ENCODE results near the gene TP53RK.

TP53RK gene

GRCh38 chr20:46712056-46712636 lies 22.9 kb upstream of the TP53RK start:
- TF ChIP-seq CTCF (IDR thresholded peaks at IDR 0.05; ENCODE audit: extremely low read depth, missing control alignments), result no peak
- DNase-seq (ENCODE audit: low spot score), result no peak

- TF ChIP-seq CTCF (IDR thresholded peaks at IDR 0.05; ENCODE audit: extremely low read depth, missing control alignments), result no peak
- no peak for DNase-seq (ENCODE audit: low spot score)
Observed at GRCh38 chr20:46710153-46710913, 21.1 kb upstream of the TP53RK start.

- DNase-seq (ENCODE audit: low spot score), result no peak
- TF ChIP-seq CTCF (IDR thresholded peaks at IDR 0.05; ENCODE audit: extremely low read depth, missing control alignments), result no peak
Observed at GRCh38 chr20:46709459-46710152, 20.4 kb upstream of the TP53RK start, which contains the start of gene SLC2A10. TSS of gene SLC2A10 (plus strand) at chr20:46709649. CDS start at chr20:46709737, 88 bp downstream.

GRCh38 chr20:46709055-46709458 lies 19.8 kb upstream of the TP53RK start:
- DNase-seq (ENCODE audit: low spot score), result no peak
- no peak for TF ChIP-seq CTCF (IDR thresholded peaks at IDR 0.05; ENCODE audit: extremely low read depth, missing control alignments)

- no peak for DNase-seq (ENCODE audit: low spot score)
- no peak for TF ChIP-seq CTCF (IDR thresholded peaks at IDR 0.05; ENCODE audit: extremely low read depth, missing control alignments)
Observed at GRCh38 chr20:46708172-46708860, 19.1 kb upstream of the TP53RK start.

- DNase-seq (ENCODE audit: low spot score), result no peak
Observed at GRCh38 chr20:46706242-46706641, 17.0 kb upstream of the TP53RK start.

More at GRCh38 chr20:46706242-46706641, 17.0 kb upstream of the TP53RK start:
- no peak for TF ChIP-seq CTCF (IDR thresholded peaks at IDR 0.05; ENCODE audit: extremely low read depth, missing control alignments)
